DLD1 (cell line): ENCODE data around the gene PEX26.

Experiments used
- in situ Hi-C: cut with HindIII; loops from 2 replicates; pipeline ENCODE4 v1.10.0; 2017; ENCODE audit warnings: low sequenced_read_pairs

Gene PEX26

DNA sequence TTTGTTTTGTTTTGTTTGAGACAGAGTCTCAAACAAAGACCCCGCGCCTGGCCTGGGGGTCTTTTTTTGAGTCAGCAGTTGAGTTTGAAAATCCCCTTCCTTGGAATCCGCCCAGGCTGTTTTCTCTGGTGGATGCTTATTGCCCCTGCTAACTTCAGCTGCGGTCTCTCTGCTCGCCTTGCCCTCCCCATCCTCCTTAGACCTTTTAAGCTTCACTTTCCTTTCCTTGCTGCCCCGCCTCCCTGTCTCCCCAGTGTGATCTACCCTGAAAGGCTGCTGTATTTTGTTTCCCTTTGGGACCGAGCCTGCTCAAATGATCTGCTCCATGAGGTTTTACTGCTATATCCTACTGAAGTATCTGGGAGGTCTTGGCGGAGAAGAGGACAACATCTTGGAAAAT, 74.7 kb downstream of the PEX26 start:
- in situ Hi-C loops = no loop called here

DNA sequence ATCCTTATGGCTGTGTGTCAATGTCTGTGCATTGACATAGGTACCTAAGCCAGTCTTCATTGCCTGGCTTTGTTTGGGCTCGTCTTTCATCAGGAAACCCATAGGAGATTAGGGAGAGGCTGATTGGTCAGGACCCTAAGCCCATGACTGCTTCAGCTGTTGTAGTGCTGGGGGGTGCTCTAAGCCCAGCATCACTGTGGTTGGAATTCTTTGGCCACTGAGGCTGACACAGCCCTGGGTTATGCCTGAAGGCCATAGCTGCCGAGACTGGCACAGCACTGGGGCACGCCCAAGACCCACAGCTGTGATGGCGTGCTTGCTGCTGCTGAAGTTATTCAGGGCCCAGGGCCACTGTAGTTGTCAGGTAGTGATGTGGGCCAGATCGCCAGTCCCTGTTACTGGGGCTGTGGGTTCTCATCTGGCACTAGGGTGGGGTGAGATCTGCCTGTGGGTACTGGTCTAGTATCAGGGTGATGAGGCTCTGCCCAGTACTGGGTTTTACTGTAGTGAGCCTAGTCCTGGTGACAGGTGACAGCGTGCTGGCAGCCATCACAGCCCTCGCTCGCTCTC, 77.1 kb downstream of the PEX26 start:
- in situ Hi-C loops = no loop called here
